ENCODE measurements around the gene RNF146. TPM values are rescaled to one million over a fixed set of nuclear protein-coding genes. Genes with fewer than 3 reads are reported as not detected.

The RNF146 gene
- total RNA-seq, 4 donors from 2014 or later: 67.8 to 118 (median 98.1) TPM

DNA sequence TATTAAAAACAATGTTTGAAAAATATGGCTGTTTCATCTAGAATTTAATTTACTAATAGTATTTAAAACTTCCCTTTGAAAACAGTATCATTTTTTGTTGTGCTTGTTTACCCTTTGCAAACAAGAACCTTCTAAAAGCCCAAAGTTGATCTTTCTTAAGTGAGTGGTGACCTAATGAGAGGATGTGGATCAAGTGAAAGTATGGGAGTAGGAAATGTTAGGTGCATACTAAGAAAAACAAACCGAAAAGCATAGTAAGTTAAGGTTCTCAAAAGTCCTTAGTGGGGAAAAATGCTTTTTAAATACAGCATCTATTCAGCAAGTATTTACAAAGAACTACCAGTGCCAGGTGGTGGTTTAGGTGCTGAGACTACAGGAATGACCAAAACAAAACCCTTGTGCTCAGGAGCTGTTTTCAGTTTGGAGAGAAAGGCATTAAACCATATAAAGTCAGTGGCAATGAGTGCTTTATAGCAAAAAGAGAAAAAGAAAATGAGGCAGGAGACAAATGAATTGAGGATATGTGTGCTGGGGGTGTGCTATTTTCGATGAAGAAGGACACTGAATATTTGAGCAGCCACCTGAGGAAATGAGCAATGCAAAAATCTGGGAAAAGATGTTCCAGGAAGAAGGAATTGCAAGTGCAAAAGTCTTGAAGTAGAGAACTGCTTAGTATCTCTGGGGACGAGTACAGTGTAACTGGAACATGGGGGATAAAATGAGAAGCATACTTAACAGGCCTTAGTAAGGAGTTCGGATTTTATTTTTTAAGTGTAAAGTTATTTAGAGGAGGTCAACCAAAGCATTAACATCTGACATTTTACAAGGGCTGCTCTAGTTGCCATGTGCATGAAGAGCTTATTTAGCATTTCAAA, 24.0 kb downstream of the RNF146 start:
- TF ChIP-seq CTCF (IDR thresholded peaks at IDR 0.05; ENCODE audit: low read depth): no peak

DNA sequence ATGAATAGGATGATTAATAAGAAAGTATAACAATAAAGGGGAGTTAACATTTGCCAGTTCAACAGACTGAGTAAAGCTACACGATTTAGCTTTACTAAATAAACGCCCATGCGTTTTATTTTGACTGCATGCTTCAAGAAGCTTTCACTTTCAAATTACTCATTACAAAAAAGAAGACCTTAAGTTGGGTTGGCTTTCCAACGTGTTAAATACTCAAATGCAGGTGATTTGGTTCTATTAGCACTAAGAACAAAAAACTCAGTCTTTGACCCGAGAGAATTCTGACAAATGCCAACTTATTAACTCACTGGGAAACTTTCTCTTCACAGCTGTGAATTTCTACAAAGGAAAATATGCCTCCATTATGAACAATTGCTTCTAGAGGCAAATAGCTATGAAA, 24.8 kb downstream of the RNF146 start:
- no peak for TF ChIP-seq CTCF (IDR thresholded peaks at IDR 0.05; ENCODE audit: low read depth)

GRCh38 chr6:127297502-127298070, 30.9 kb downstream of the RNF146 start:
- no peak for TF ChIP-seq CTCF (IDR thresholded peaks at IDR 0.05; ENCODE audit: low read depth)

DNA sequence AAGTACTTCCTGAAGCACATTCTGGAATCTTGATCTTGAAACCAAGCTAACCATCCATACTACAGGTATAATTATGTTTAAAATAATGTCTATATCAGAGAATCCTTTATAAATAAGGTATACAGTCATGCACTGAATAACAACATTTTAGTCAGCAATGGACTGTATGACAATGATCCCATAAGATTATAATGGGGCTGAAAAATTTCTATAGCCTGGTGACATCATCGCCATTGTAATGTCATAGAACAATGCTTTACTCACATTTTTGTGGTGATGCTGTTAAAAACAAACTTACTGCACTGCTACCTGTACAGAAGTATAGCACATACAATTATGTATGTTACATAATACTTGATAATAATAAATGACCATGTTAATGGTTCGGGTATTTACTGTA, 31.8 kb downstream of the RNF146 start:
- no peak for TF ChIP-seq CTCF (IDR thresholded peaks at IDR 0.05; ENCODE audit: low read depth)

GRCh38 chr6:127299522-127300240, 33.0 kb downstream of the RNF146 start:
- no peak for TF ChIP-seq CTCF (IDR thresholded peaks at IDR 0.05; ENCODE audit: low read depth)

- TF ChIP-seq CTCF (IDR thresholded peaks at IDR 0.05; ENCODE audit: low read depth): no peak
Observed at GRCh38 chr6:127300411-127300810, 33.7 kb downstream of the RNF146 start.

GRCh38 chr6:127301199-127301700, 34.6 kb downstream of the RNF146 start:
- no peak for TF ChIP-seq CTCF (IDR thresholded peaks at IDR 0.05; ENCODE audit: low read depth)
